Mucosa of rectum (tissue), 2 donors: Measurements from ENCODE around the gene ACE2.

Experiments
- H3K27ac ChIP-seq, 2 donors: one replicate each; pipeline ENCODE4 v1.7.0; 2013; ENCODE audit warnings: inconsistent platforms in 2 of 2, low read depth in 2 of 2, low read length in 2 of 2
- H3K27me3 ChIP-seq, 2 donors: one replicate each; pipeline ENCODE4 v1.7.0; 2013; ENCODE audit warnings: low read length in 2 of 2; ENCODE audit not compliant: control insufficient read depth in 2 of 2, insufficient read depth in 2 of 2
- H3K36me3 ChIP-seq, 2 donors: one replicate each; pipeline ENCODE4 v1.7.0; 2013; ENCODE audit warnings: low read length in 2 of 2; ENCODE audit not compliant: control insufficient read depth in 2 of 2, insufficient read depth in 2 of 2
- H3K4me1 ChIP-seq, 2 donors: one replicate each; pipeline ENCODE4 v1.7.0; 2013; ENCODE audit warnings: low read length in 2 of 2, mild to moderate bottlenecking in 1 of 2; ENCODE audit not compliant: control insufficient read depth in 2 of 2, insufficient read depth in 2 of 2
- H3K4me3 ChIP-seq, 2 donors: one replicate each; pipeline ENCODE4 v1.7.0; 2013; ENCODE audit warnings: low read length in 2 of 2
- H3K9ac ChIP-seq, 2 donors: one replicate each; pipeline ENCODE4 v1.7.0; 2013; ENCODE audit warnings: low read length in 2 of 2, low read depth in 1 of 2, mild to moderate bottlenecking in 1 of 2
- H3K9me3 ChIP-seq, 2 donors: one replicate each; pipeline ENCODE4 v1.7.0; 2013; ENCODE audit warnings: low read length in 2 of 2; ENCODE audit not compliant: control insufficient read depth in 2 of 2
- donor health status: healthy.
- donor health status: Normal muscosa, but diverticular disease.

ACE2 gene

GRCh38 chrX:15617111-15617510, 16.4 kb upstream of the ACE2 start:
- Histone ChIP-seq H3K27ac (no peak overlapping the region), H3K4me3 (no peak overlapping the region), H3K36me3 (no peaks in the 10 kb centered on the region), H3K9me3 (no peaks in the 10 kb centered on the region), H3K27me3 (peaks cover 0 to 9% of the 10 kb centered on the region in 2 donors), H3K9ac (no peak overlapping the region), H3K4me1 (no peaks in the 10 kb centered on the region)

GRCh38 chrX:15616531-15616930, 15.8 kb upstream of the ACE2 start:
- Histone ChIP-seq H3K4me3 (no peak overlapping the region), H3K36me3 (no peaks in the 10 kb centered on the region), H3K4me1 (no peaks in the 10 kb centered on the region), H3K9ac (no peak overlapping the region), H3K9me3 (no peaks in the 10 kb centered on the region), H3K27ac (no peak overlapping the region), H3K27me3 (peaks cover 0 to 9% of the 10 kb centered on the region in 2 donors)

- Histone ChIP-seq H3K9me3 (no peaks in the 10 kb centered on the region), H3K27me3 (peaks cover 6 to 8% of the 10 kb centered on the region in 2 donors), H3K9ac (no peak overlapping the region), H3K36me3 (no peaks in the 10 kb centered on the region), H3K27ac (no peak overlapping the region), H3K4me1 (peaks cover 0 to 4% of the 10 kb centered on the region in 2 donors), H3K4me3 (no peak overlapping the region)
Measured at GRCh38 chrX:15607067-15607466, 6.3 kb upstream of the ACE2 start.

GRCh38 chrX:15606136-15606535, 5.4 kb upstream of the ACE2 start:
- peaks cover 0 to 4% of the 10 kb centered on the region in 2 donors for H3K4me1 ChIP-seq
- no peak overlapping the region for H3K27ac ChIP-seq
- H3K4me3 ChIP-seq = no peak overlapping the region

GRCh38 chrX:15605226-15605625, 4.5 kb upstream of the ACE2 start:
- H3K9ac ChIP-seq = no peak overlapping the region
- H3K9me3 ChIP-seq = no peaks in the 10 kb centered on the region
- H3K4me1 ChIP-seq = peaks cover 0 to 4% of the 10 kb centered on the region in 2 donors
- H3K27me3 ChIP-seq = peaks cover 6 to 8% of the 10 kb centered on the region in 2 donors
- no peak overlapping the region for H3K4me3 ChIP-seq
- no peak overlapping the region for H3K27ac ChIP-seq
- H3K36me3 ChIP-seq = no peaks in the 10 kb centered on the region

More at GRCh38 chrX:15606136-15606535, 5.4 kb upstream of the ACE2 start:
- Histone ChIP-seq H3K9ac (no peak overlapping the region), H3K9me3 (no peaks in the 10 kb centered on the region), H3K36me3 (no peaks in the 10 kb centered on the region), H3K27me3 (peaks cover 6 to 8% of the 10 kb centered on the region in 2 donors)

GRCh38 chrX:15602761-15603160, 2.0 kb upstream of the ACE2 start:
- H3K9ac ChIP-seq = no peak overlapping the region
- peaks cover 0 to 4% of the 10 kb centered on the region in 2 donors for H3K4me1 ChIP-seq
- no peaks in the 10 kb centered on the region for H3K36me3 ChIP-seq
- H3K4me3 ChIP-seq = no peak overlapping the region
- no peaks in the 10 kb centered on the region for H3K9me3 ChIP-seq
- no peak overlapping the region for H3K27ac ChIP-seq
- H3K27me3 ChIP-seq = peaks cover 6 to 8% of the 10 kb centered on the region in 2 donors

GRCh38 chrX:15601932-15602331, 1.2 kb upstream of the ACE2 start:
- Histone ChIP-seq H3K27ac (no peak overlapping the region), H3K4me3 (no peak overlapping the region), H3K27me3 (peaks cover 6 to 8% of the 10 kb centered on the region in 2 donors), H3K36me3 (no peaks in the 10 kb centered on the region), H3K9me3 (no peaks in the 10 kb centered on the region), H3K9ac (no peak overlapping the region), H3K4me1 (peaks cover 0 to 4% of the 10 kb centered on the region in 2 donors)

- no peaks in the 10 kb centered on the region for H3K4me1 ChIP-seq
- H3K4me3 ChIP-seq = peak overlapping the region in 1 of 2 donors; percentile 10
- H3K27ac ChIP-seq = no peak overlapping the region
- no peak overlapping the region for H3K9ac ChIP-seq
- no peaks in the 10 kb centered on the region for H3K36me3 ChIP-seq
- peaks cover 1 to 14% of the 10 kb centered on the region in 2 donors for H3K27me3 ChIP-seq
- H3K9me3 ChIP-seq = no peaks in the 10 kb centered on the region
Measured at GRCh38 chrX:15600049-15600448, 711 bp downstream of the ACE2 start.

GRCh38 chrX:15599461-15599860, 1.3 kb downstream of the ACE2 start:
- H3K36me3 ChIP-seq = no peaks in the 10 kb centered on the region
- H3K4me1 ChIP-seq = no peaks in the 10 kb centered on the region
- H3K9ac ChIP-seq = no peak overlapping the region
- H3K27ac ChIP-seq = no peak overlapping the region
- peaks cover 3 to 14% of the 10 kb centered on the region in 2 donors for H3K27me3 ChIP-seq
- no peaks in the 10 kb centered on the region for H3K9me3 ChIP-seq
- H3K4me3 ChIP-seq = no peak overlapping the region

- no peak overlapping the region for H3K4me3 ChIP-seq
Measured at GRCh38 chrX:15598026-15598425, 2.7 kb downstream of the ACE2 start.

GRCh38 chrX:15594371-15594770, 6.4 kb downstream of the ACE2 start:
- Histone ChIP-seq H3K9ac (no peak overlapping the region), H3K9me3 (no peaks in the 10 kb centered on the region), H3K4me3 (no peak overlapping the region), H3K36me3 (no peaks in the 10 kb centered on the region), H3K27ac (no peak overlapping the region), H3K27me3 (peaks cover 6 to 14% of the 10 kb centered on the region in 2 donors), H3K4me1 (no peaks in the 10 kb centered on the region)

More at GRCh38 chrX:15598026-15598425, 2.7 kb downstream of the ACE2 start:
- H3K4me1 ChIP-seq = no peaks in the 10 kb centered on the region
- peaks cover 3 to 12% of the 10 kb centered on the region in 2 donors for H3K27me3 ChIP-seq
- H3K27ac ChIP-seq = no peak overlapping the region
- H3K9me3 ChIP-seq = no peaks in the 10 kb centered on the region
- H3K9ac ChIP-seq = no peak overlapping the region
- H3K36me3 ChIP-seq = no peaks in the 10 kb centered on the region
